HuH-7.5 (cell line): Measurements from ENCODE around the gene EHD4.
A peak's percentile ranks its signal among the peaks of the same experiment; 100 is the strongest.

Source experiments
- DNase-seq: peaks from one replicate; pipeline ENCODE4 v3.0.0; 2011; ENCODE audit warnings: low spot score

The EHD4 gene

GRCh38 chr15:41980654-41981323, 8.4 kb upstream of the EHD4 start:
- no peak for DNase-seq

- DNase-seq = no peak
Observed at GRCh38 chr15:41979493-41980266, 7.3 kb upstream of the EHD4 start.

GRCh38 chr15:41978534-41978933, 6.2 kb upstream of the EHD4 start:
- DNase-seq = no peak

- DNase-seq = no peak
Observed at GRCh38 chr15:41977757-41978383, 5.5 kb upstream of the EHD4 start.

- DNase-seq = no peak
Observed at GRCh38 chr15:41975669-41976068, 3.3 kb upstream of the EHD4 start.

- DNase-seq = no peak
Observed at GRCh38 chr15:41974041-41974440, 1.7 kb upstream of the EHD4 start.

- no peak for DNase-seq
Observed at GRCh38 chr15:41971895-41972252, 483 bp downstream of the EHD4 start.

GRCh38 chr15:41971089-41971894, 1.1 kb downstream of the EHD4 start:
- peak; percentile 63 for DNase-seq

- DNase-seq = no peak
Observed at GRCh38 chr15:41970456-41970855, 1.9 kb downstream of the EHD4 start.

- DNase-seq = no peak
Observed at GRCh38 chr15:41969851-41970431, 2.4 kb downstream of the EHD4 start.

- no peak for DNase-seq
Observed at GRCh38 chr15:41968701-41969100, 3.7 kb downstream of the EHD4 start.

- no peak for DNase-seq
Observed at GRCh38 chr15:41967506-41968206, 4.7 kb downstream of the EHD4 start.

GRCh38 chr15:41966920-41967465, 5.4 kb downstream of the EHD4 start:
- no peak for DNase-seq

- DNase-seq = no peak
Observed at GRCh38 chr15:41966414-41966812, 5.9 kb downstream of the EHD4 start.

- no peak for DNase-seq
Observed at GRCh38 chr15:41965441-41966413, 6.6 kb downstream of the EHD4 start.

GRCh38 chr15:41961595-41962202, 10.7 kb downstream of the EHD4 start:
- DNase-seq = no peak

- DNase-seq = peak; percentile 34
Observed at GRCh38 chr15:41961001-41961518, 11.3 kb downstream of the EHD4 start.

GRCh38 chr15:41958002-41958420, 14.3 kb downstream of the EHD4 start:
- no peak for DNase-seq
